ENCODE measurements around the gene KCNG4. TPM values are rescaled to one million over a fixed set of nuclear protein-coding genes. Genes with fewer than 3 reads are reported as not detected.

KCNG4 gene
- total RNA-seq, 1 experiment from 2014 or later, result not detected

GRCh38 chr16:84253173-84253572, 13.4 kb upstream of the KCNG4 start:
- H3K18ac ChIP-seq (ENCODE audit: insufficient read length, low read depth, low read length), result no peak overlapping the region
- peaks cover 37% of the 10 kb centered on the region for H3K27me3 Mint-ChIP-seq (ENCODE audit: low read depth)
- H2BK15ac ChIP-seq (ENCODE audit: low read depth, low read length), result no peak overlapping the region
- no peak overlapping the region for H2AK5ac ChIP-seq (ENCODE audit: insufficient read length, low read length)
- no peak overlapping the region for H3K4me3 Mint-ChIP-seq
- no peak overlapping the region for H3K4ac ChIP-seq (ENCODE audit: low read depth, low read length)
- H3K14ac ChIP-seq (ENCODE audit: insufficient read depth, low read length), result no peak overlapping the region
- WGBS (ENCODE audit: extremely low coverage, insufficient read length, low lambda C conversion rate), result no CpG with 5 or more reads among the region's 4 CpGs
- TF ChIP-seq CTCF (conservative IDR thresholded peaks at IDR 0.05), result no peak
- no peak overlapping the region for H4K8ac ChIP-seq (replicated peaks; ENCODE audit: insufficient read length, low read depth, low read length)
- no peaks in the 10 kb centered on the region for H3K79me1 ChIP-seq (ENCODE audit: insufficient read depth, low read depth, low read length, poor library complexity, severe bottlenecking)
- no peak overlapping the region for H3T11ph ChIP-seq (ENCODE audit: low read length)
- no peak overlapping the region for H4K91ac ChIP-seq (ENCODE audit: insufficient read length, low read depth, low read length)
- DNase-seq, result no peak
- no peaks in the 10 kb centered on the region for H3K79me2 ChIP-seq (ENCODE audit: insufficient read depth, low read length)
- no peaks in the 10 kb centered on the region for H4K20me1 ChIP-seq (ENCODE audit: control insufficient read depth, insufficient read depth, insufficient read length)
- no peaks in the 10 kb centered on the region for H3K23me2 ChIP-seq (ENCODE audit: insufficient read length, low read depth, low read length, poor library complexity, severe bottlenecking)
- H3K9me3 ChIP-seq (ENCODE audit: control insufficient read depth, low read depth, low read length), result no peaks in the 10 kb centered on the region
- H3K4me1 Mint-ChIP-seq, result peaks cover 0 to 4% of the 10 kb centered on the region in 2 experiments; a peak in 2 of 4 replicates
- no peak overlapping the region for H2BK5ac ChIP-seq (ENCODE audit: insufficient read length, low read length)
- H3K4me2 ChIP-seq (ENCODE audit: insufficient read depth, insufficient read length, low read length), result no peak overlapping the region
- H3K27me3 ChIP-seq (ENCODE audit: insufficient read depth, low read length), result no peaks in the 10 kb centered on the region
- H3K23ac ChIP-seq (ENCODE audit: insufficient read length, low read depth, low read length), result no peak overlapping the region
- no peak overlapping the region for H3K27ac Mint-ChIP-seq
- H3K9me3 Mint-ChIP-seq, result peaks cover 0 to 4% of the 10 kb centered on the region in 2 experiments; a peak in 2 of 5 replicates
- no peak overlapping the region for H3K27ac ChIP-seq (ENCODE audit: insufficient read length, low read depth, low read length)
- no peak overlapping the region for H4K5ac ChIP-seq (ENCODE audit: insufficient read length, low read depth, low read length)
- no peak overlapping the region for H3K9ac ChIP-seq (ENCODE audit: extremely low read depth, insufficient read length, low read length)
- H3K56ac ChIP-seq (ENCODE audit: insufficient read length, low read depth, low read length), result no peak overlapping the region
- H2BK12ac ChIP-seq (ENCODE audit: insufficient read length, low read depth, low read length), result no peak overlapping the region
- no peak overlapping the region for H2BK20ac ChIP-seq (ENCODE audit: low read depth, low read length, poor library complexity, severe bottlenecking)
- H2BK120ac ChIP-seq (ENCODE audit: low read depth, low read length, poor library complexity, severe bottlenecking), result no peak overlapping the region
- no peaks in the 10 kb centered on the region for H3K4me1 ChIP-seq (ENCODE audit: insufficient read depth, low read length)
- peaks cover 0 to 4% (median 0%) of the 10 kb centered on the region in 3 experiments; a peak in 1 of 7 replicates for H3K36me3 Mint-ChIP-seq (ENCODE audit: insufficient read depth in 1 of 3, low read depth in 3 of 3)
- no peak overlapping the region for H2AFZ ChIP-seq (ENCODE audit: low read length)
